EH (cell line): ENCODE results near the gene CEBPB.
"Not testable (repeated sequence)": the region's sequence is repeated elsewhere in the genome, so short reads cannot be mapped to it uniquely, and the experiment has no call there.

ENCODE experiments used
- DNase-seq: peaks from one replicate; pipeline ENCODE4 v3.0.0-alpha.2; 2015; ENCODE audit warnings: low read depth

Gene CEBPB

DNA sequence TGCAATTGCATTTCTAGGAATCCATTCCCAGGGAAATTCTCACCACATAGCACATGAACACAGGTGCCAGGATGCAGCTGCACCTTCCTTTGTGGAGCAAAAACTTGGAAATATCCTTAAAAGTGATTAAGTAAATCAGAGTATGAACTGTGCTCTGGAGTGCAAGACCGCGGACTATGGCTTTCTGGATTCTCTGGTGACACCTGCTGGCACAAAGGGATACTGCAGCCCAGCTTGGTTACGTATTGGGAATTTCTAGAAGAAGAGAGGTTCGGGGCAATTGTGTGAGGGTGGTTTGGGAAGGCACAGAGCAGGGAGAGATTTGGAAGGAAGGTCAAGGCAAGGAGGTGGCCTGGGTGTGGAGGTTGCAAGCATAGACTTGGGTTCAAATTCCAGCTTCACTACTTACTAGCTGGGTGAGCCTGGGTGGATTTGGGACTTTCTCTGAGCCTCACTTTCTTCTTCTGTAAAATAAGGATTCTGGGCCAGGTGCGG is 21.3 kb upstream of the CEBPB start:
- DNase-seq, result peak; percentile 77

DNA sequence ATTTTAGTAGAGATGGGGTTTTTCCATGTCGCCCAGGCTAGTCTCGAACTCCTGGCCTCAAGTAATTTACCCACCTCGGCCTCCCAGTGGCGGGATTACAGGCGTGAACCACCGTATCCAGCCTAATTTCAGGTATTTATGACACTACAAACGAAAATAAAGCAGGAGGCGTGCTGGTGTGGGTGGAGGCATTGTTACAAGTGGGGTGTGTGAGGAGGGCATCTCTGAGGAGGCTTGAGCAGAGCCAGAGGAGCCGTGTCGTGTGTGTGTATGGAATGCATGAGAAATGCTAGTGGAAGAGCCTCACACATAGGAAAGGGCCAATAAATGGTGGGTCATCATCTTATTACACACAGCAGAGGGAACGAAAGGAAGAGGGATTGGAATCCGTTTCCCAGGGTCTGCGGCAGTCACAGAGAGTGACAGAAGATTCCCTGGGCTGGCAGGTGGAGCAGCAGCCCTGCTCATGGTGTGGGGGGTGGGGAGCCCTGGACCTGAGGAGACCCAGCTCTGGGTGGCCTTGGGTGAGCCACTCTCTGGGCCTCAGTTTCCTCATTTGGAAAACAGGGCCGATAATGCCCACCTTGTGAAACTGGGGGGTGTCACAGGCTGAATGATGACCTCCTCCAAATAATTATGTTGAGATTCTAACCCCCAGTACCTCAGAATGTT is 19.9 kb upstream of the CEBPB start:
- DNase-seq, result no peak

DNA sequence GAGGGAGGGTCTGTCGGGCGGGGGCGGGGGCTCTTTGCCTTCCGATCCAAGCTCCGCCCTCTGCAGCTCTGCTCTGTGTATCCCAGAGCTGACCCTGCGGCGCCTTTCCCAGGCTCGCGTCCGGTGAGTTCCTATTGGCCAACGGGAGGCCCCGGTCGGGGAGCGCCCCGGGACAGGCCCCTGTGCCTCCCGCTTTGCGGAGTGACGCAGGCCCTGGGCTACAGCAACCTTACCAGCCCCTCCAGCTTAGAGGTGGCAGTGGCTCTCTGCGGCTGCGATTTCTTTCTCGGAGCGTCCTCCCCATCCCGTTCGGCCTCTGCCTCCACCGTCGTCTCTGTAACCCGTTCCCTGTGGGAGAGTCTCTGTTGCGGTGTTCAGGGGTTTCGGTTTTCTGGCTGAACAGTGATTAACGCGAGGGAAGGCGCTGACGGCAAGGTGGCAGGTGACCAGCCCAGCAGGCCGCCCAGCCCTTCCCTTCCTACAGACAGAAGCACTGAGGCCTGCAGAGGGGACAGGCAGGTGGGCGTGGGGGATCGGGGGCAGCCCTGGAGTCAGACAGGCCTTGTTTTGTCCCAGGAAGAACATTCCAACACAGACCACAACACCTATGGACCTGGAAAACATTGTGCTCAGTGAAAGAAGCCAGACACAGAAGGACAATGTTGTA is 18.1 kb upstream of the CEBPB start:
- peak; percentile 79 for DNase-seq

DNA sequence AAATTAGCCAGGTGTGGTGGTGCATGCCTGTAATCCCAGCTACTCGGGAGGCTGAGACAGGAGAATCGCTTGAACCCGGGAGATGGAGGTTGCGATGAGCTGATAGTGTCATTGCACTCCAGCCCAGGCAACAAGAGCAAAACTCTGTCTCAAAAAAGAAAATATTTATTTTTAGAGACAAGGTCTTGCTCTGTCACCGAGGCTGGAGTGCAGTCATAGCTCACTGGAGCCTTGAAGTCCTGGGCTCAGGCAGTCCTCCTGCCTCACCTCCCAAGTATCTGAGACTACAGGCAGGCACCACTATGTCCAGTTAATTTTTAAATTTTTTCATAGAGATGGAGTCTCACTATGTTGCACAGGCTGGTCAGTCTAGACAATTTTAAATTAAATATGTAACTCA is 16.2 kb upstream of the CEBPB start:
- no peak for DNase-seq

DNA sequence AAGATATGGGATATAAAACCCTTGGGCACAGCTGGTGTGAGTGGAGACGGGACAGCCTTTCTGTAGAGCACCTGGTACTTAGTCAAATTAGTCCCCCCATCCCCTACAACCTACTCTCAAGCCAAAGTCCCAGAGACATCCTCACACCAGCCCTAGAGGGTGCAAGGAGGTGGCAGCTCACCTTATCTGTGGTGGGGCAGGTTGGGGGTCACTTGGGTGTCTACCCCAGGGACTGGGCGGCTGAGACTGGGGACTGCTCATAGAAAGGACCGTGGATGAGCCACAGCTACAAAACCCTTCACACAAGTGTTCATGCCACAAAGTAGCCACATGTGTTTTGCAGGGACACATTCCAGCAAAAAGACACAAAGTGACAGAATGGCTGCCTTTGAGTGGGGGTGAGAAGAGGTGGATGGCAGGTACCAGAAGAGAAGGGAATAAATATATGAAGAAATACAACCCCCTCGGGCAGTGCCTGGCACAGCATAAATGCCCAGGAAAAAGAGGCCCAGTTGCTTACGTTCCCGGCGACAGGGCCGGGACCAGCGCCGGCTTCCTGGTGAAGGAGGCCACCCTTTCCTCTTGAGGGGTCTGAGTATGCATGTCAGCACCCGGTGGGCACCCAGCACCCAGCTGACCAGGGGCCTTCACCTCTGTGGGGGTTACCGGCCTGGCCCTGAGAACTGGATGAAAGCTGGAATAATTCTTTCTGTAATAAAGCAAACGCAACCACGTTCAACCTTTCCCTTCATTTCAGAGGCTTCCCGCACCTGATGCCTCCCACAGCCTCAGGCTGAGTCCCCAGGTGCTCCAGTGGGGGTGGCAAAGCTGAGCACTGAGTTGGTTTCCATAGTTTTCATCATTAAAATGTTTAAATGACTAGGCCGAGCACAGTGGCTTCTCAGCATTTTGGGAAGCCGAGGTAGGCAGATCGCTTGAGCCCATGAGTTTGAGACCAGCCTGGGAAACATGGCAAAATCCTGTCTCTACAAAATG is 14.4 kb upstream of the CEBPB start:
- DNase-seq, result no peak

DNA sequence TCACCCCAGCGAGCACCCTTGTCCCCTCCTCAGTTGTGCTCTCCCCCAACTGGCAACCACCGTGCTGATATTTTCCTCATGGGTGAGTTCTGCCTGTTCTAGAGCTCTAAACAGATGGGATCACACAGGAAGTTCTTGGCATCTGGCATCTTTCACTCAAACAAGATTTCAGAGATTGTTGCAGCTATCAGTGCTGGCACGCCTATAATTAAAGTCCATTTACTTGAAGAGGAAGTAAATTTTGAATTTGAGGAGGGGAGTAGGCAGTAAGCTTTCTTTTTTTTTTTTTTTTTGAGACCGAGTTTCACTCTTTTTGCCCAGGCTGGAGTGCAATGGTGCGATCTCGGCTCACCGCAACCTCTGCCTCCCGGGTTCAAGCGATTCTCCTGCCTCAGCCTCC is 12.0 kb upstream of the CEBPB start:
- not testable (repeated sequence) for DNase-seq

DNA sequence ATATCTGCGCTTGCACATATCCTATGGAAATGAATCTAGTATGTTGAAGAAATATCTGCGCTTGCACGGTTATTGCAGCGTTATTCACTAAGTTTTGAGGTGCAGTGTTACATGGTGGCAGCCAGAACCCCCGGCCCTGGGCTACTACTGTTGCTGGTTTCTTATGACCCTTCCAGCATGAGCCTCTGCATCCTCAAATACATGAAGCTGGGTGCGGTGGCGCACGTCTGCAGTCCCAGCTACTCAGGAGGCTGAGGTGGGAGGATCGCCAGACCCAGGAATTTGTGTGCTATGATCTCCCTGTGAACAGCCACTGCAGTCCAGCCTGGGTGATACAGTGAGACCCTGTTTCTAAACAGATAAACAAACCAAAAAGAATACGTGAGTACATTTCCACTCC is 9.3 kb upstream of the CEBPB start:
- DNase-seq, result no peak

DNA sequence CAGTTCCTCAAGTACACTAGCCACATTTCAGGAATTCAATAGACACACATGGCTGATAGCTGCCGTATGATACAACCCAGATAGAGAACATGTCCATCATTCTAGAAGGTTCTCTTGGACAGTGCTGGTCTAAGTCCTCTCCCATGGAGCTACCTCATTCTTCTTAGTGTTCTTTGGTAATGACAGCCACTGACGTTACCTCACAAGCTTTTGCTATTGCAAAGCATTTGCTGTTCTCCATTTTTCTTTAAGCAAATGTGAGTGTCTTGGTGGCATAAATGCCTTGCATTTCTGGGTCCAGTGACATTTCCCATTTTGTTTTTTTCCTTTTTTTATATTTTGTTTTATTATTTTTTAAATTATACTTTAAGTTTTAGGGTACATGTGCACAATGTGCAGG is 8.3 kb upstream of the CEBPB start:
- no peak for DNase-seq

DNA sequence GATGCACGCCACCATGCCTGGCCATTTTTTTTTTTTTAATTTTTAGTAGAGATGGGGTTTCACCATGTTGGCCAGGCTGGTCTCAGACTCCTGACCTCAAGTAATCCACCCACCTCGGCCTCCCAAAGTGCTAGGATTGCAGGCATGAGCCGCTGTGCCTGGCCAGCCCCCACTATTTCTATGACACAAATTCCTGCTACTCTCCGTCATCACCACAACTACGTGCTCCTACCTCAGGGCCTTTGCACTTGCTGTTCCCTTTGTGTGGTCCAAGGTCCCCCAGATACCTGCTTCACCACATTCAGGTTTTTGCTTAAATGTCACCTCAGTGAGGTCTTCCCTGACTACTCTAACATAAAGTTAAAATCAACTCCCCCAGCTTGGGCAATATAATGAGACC is 5.2 kb upstream of the CEBPB start:
- DNase-seq, result no peak

DNA sequence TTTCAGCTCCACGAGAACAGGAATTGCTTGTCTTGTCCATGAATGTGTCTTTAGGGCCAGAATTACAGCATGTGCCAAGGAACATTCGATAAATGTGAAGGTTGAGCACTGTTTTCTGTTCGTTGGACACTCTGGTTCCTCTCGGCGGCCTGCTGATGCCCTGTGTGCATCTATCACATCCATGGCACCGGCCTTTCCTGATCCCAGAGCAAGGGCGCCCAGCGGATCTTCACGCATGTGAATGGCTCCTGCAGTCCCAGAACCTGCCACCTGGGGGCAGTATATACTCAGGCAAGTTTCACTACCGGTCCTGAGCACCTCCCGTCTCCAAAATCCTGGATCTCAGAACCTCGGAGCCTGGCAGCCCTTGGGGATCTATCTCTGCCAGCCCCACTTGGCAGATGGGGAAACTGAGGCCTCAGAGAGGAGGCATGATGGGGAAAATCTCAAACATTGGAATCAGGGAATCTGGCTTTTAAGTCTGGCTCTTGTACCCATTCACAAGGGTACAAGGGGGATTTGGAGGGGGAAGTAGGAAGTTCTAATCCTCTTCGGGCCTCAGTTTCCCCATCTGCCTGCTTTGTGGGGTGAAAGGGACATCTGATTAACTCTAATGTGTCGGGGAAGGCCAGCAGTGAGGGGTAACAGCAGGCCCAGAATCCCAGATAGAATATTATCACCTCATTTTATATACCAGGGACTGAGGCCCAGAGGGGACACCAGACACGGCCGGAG is 4.3 kb upstream of the CEBPB start:
- peak; percentile 82 for DNase-seq

DNA sequence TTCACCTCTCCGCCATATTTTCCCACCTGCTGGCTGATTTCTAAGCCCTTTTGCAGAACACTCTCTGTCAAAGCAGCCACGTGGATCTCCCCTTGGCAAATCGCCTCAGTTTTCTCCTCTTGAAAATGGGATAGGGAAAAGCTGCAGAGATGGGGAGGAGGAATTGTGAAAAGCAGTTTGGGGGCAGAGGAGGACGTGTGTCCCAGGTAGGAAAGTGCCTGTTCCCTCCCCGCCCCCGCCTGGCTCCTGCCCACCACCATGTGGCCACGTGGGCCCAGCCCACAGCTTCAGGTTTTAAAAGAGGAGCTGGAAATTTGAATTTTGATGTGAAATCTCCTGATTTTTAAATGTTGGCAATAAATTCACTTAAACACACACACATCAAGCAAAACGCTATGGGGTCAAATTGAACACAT is 3.6 kb upstream of the CEBPB start:
- DNase-seq, result no peak

DNA sequence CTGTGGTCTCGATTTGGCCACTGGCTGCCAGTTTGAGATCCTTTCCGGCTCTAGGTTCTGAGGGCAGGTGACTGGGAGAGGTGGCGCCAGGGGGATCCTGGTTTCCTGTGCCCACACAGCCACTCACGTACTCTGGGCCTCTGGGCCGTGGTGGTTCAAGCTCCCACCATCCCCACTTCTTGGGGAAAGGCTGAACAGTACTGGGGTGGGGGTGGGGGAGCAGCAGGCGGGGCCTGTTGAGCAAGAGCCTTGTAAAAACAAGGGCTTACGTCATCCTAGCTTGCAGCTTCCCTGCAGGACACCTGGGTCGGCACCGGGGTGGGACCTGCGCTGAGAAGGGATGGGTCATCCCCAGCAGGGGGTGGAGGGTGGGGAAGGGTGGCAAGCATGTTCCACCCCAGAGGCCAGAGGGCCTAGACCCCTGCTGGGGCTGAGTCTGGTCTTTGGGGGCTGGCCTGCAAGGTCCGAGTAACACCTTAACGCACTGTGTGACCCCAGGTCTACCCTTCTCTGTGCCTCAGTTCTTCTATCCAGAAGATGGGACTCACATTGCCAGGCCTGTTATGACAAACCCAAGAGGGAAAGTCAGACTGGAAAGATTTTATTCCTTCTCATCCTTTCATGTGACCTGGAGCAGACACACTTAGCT is 3.1 kb upstream of the CEBPB start:
- peak; percentile 58 for DNase-seq

DNA sequence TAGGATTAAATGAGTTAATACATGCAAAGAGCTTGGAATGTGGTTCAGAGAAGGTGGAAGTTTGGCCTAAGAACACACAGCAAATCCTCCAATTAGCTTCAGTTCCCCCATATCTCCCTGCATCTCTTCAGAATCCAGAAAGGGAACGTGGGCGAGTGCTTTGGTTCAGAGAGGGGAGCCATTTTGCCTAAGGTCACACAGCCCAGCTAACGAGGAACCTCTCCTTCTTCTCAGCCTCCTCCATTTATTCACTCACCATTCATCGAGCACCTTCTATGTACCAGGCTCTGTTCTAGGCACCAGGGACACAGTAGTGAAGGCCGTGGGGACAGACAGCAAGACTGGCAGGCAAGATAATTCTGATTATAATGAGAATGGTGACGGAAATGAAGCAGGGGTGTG is 2.3 kb upstream of the CEBPB start:
- DNase-seq, result no peak

DNA sequence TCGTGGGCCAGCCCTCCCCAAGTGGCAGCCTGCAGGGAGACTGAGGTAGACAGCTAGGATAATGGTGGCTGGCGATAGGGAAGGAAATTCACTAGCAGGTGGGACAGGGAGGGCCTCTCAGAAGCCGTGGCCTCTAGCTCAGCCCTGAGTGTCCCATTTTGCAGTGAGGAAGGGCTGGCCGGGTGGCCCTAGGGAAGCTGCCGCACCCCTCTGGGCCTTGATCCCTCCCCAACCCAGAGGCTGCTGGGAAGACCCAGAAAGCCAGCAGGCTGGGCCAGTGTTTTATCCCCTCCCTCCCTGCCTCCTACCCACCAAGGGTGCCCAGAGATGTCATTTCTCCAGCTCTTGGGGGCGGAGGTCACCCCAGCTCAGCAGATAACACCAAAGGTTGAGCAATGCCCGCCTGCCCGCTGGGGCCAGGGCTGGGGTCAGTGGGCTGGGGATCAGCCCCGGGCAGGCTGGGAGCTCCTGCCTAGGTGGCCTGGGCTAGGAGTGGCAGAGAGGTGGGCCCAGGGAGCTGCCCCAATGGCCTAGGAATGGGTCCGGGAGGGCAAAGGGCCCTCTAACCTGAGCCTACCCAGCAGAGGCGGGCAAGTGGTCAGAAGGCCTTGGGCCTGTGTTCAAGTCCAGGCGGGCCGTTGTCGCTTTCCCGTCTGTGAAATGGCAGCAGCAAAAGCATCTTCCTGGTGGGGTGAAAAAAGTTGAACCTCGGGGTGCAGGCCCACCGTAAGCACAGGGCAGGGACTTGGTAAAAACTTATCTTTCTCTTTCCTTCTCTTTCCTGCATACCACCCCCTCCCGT is 1.6 kb upstream of the CEBPB start:
- no peak for DNase-seq

DNA sequence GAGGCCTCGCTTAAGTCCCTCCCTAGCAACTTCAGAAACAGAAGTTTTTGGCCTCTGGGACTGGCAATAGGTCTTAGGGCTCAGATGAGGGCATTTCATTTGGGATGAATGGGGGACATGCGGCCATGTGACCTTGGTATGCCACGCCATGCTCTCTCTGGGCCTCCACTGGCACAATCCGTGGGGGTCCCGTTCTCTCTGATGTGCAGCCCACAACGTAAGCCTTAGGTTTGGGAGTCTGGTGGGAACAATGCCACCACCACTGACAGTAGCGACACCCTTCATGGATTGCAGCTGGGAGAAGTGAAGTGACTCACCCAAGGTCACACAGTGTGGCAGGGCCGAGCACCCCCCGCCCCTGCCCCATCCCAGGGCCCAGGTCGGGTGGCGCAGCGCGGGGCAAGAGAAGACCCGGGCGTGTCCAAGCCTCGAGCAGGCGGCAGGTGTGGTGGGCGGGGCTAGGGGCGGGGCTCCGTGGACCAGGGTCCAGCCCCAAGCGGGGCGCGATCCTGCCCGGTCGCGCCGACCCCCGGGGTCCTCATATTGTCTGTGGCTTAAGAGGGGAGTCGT is 864 bp upstream of the CEBPB start:
- no peak for DNase-seq

DNA sequence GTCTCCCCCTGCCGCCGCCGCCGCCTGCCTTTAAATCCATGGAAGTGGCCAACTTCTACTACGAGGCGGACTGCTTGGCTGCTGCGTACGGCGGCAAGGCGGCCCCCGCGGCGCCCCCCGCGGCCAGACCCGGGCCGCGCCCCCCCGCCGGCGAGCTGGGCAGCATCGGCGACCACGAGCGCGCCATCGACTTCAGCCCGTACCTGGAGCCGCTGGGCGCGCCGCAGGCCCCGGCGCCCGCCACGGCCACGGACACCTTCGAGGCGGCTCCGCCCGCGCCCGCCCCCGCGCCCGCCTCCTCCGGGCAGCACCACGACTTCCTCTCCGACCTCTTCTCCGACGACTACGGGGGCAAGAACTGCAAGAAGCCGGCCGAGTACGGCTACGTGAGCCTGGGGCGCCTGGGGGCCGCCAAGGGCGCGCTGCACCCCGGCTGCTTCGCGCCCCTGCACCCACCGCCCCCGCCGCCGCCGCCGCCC is 474 bp downstream of the CEBPB start:
- peak; percentile 73 for DNase-seq

DNA sequence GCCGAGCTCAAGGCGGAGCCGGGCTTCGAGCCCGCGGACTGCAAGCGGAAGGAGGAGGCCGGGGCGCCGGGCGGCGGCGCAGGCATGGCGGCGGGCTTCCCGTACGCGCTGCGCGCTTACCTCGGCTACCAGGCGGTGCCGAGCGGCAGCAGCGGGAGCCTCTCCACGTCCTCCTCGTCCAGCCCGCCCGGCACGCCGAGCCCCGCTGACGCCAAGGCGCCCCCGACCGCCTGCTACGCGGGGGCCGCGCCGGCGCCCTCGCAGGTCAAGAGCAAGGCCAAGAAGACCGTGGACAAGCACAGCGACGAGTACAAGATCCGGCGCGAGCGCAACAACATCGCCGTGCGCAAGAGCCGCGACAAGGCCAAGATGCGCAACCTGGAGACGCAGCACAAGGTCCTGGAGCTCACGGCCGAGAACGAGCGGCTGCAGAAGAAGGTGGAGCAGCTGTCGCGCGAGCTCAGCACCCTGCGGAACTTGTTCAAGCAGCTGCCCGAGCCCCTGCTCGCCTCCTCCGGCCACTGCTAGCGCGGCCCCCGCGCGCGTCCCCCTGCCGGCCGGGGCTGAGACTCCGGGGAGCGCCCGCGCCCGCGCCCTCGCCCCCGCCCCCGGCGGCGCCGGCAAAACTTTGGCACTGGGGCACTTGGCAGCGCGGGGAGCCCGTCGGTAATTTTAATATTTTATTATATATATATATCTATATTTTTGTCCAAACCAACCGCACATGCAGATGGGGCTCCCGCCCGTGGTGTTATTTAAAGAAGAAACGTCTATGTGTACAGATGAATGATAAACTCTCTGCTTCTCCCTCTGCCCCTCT is 1.1 kb downstream of the CEBPB start:
- peak; percentile 48 for DNase-seq

DNA sequence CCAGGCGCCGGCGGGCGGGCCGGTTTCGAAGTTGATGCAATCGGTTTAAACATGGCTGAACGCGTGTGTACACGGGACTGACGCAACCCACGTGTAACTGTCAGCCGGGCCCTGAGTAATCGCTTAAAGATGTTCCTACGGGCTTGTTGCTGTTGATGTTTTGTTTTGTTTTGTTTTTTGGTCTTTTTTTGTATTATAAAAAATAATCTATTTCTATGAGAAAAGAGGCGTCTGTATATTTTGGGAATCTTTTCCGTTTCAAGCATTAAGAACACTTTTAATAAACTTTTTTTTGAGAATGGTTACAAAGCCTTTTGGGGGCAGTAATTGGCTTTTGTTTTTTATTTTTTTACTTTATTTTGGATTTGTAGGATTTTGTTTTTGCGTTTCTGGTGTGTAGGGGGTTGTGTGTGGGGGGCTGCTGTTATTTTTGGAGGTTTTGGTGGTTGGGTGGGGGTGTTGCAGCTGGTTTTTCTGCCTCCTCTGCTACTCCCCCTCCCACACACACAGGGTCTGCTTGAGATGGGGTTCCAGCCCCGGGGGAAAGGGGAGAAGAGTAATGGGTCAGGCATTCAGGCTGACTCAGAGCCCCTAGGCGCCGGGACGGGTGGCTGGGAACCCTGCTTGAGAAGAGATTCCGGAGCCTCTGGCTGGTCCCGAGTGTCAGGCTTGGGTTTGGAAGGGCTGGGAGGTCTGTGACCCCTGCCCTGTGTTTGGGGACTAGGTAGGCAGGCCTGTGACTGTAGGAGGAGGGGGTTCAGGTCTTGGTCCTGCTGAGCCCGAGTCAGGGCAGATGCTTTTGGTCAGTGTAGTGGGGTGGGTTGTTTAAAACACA is 2.0 kb downstream of the CEBPB start:
- DNase-seq, result peak; percentile 93
